NCI-H1105 treated with DMSO at 0.1 percent for 48 hours (cell line): Measurements from ENCODE around the gene GRIK2.
A peak's percentile ranks its signal among the peaks of the same experiment; 100 is the strongest.

Source experiments
- DNase-seq: peaks from one replicate; lab custom pipeline; 2025; lab: John Stamatoyannopoulos, UW

GRIK2 gene

DNA sequence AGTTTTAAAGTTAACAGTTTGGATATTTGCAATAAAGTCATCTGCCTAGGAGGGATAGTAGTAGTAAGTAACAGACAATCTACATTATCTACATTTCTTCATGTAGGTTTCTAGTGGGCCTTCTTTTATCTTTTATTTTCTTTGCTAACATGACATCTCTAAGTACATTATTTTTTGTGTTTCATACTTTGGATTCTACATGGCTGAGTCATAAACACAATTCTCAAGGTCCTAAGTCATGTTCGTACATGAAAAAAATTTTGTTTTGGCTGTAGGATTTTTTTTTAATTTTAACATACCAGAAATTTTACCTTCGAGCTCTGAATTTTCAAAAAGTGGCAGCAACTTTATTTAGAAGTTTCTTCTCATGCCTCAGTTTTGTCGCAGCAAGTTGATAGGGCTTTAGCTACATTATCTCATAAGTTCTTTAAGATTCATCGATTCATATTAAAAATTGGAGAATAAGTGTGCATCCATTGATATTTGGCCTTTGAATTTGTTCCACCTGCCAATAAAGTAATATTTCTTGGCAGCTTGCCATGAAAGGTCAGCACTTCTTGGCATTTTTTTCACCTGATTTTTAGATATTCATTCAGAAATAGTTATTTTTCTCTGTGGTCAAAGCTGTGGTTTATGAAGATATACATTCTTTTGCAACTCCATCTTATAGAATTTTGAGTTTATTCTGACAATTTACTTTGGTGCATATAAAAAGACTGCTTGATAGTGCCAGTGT is 146.2 kb downstream of the GRIK2 start:
- DNase-seq = no peak

DNA sequence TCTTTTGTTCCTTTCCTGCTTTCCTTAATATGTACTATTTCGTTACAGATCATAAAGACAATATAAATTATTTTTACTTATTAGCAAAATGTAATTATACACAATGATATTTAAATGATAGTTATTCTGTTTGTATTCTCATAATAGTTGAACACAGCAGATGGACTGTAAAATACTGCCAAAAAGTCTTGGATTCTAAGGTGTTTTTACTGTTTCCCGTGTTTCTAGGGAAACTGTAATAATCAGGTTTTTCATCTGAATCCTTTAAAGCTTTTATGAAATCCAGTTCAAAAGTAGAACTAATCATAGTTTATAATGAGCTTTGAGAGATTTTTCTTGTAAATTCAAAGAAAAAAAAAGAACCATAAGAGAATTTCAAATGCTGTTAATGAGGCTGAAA is 148.4 kb downstream of the GRIK2 start:
- no peak for DNase-seq

DNA sequence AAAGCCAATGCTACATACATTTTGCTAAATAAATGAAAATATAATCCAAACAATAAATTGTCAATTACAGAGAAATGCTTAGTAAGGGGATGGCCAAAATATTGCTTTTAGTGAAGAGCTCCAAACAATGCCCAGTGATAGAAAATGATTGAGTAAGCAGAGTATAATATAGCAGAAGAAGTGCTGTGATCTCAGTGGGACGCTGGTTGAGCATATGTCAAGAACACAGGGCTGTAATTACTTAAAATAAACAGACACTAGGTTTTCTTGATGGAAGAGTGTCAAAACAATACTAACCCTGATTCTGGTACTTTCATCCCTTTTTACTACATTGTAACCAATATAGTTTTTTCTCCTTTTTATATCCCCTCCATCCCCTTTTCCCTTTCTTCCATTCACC is 150.3 kb downstream of the GRIK2 start:
- no peak for DNase-seq

DNA sequence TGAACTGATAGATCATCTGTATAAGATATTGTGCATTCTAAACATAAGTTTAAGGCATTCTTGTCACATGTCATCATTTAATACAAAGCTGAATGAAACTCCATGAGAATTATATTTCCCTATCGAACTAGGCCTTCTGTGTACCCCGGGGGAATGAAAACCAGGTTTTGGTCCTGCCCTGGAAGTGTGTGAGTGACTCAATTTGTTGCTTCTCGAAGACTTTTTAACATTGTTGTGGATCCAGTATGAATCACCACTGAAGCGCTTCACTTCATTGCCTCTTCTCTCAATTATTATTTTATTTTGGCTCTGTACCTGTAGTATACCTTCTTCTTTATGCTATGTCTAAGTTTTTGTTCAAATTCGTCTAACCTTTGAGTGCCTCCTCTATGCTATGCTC is 150.8 kb downstream of the GRIK2 start:
- DNase-seq = no peak

DNA sequence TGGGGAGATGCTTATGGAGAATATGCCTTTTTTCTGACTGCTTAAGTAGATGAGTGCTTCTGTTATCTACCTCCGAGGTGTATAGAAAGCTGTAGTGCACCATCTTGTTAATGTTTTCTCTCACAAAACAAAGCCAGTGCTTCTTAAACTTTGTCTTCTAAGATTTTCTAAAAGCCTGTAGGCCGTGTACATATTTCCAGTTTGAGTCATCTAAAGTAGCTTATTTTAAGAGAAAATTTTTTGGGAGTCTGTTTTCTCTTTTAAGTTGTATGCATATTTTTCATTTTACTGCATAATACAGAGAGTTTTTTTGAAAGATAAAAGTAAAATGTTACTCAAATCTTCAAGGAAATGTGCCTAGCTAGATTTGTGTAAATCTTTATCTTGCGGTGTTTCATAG is 151.7 kb downstream of the GRIK2 start:
- no peak for DNase-seq

DNA sequence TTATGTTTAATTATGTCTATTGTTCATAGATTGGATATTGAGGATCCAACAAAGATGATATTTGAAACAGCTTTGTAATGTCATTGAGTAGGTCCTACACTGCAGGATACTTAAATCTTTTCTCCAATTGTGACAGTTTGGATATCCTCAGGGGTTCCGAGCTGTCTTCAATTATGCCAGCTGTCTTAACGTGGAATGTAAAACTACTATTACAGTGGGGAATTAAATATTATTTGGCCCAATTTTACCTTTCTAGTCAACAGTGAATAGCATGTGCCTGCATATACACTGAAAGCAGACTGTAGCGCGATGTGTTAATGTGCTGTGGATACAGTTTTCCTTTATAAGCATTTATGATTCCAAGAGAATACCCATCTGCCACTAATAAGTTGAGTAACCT is 156.9 kb downstream of the GRIK2 start:
- no peak for DNase-seq

DNA sequence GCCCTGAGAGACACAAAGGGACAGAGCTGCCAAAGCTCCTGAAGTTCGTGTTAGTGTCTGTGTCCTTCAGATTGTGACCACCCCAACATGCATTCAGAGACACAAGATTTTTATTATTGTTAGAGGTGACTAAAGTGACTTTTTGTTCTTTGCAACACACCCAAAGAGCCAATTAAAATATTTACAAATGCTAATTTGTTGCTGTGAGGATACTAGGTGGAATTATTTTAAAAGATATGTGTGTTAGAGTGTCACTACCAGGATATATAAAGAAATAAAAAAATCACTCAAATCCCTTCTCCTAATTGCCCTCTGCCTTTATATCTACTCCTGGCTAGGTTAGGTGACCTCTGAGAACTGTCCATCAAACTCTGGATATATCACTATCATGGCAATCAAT is 160.7 kb downstream of the GRIK2 start:
- DNase-seq = no peak

DNA sequence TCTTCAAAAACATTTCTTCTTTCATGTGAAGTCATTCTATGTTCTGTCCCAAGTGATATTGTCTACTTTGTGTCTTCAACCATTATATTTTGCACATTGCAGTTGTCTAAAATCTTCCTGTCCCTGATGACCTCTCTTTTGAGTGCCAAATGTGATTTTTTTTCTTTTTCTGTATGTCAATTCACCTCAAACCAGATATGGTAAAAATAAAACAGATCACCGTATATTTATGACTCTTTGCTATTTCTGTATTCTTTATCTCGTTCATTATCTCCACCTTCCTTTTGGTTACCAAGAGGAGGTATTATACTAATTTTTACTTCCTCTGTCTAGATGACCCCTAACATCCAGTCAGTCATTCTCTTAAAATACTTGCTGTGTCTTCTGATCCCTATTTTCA is 165.2 kb downstream of the GRIK2 start:
- DNase-seq = no peak

DNA sequence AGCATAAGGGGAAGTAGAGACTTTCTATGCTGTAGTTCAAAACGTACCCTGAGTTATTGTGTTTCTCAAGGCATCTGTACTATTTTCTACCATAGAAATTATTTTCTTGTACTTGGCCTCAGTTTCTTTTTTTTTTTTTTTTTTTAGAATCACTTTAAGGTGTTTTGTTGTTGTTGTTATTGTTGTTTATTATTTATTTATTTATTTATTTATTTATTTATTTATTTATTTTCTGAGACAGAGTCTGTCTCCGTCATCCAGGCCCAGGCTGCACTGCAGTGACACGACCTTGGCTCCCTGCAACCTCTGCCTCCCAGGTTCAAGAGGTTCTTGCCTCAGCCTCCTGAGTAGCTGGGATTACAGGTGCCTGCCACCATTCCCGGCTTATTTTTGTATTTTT is 179.1 kb downstream of the GRIK2 start:
- DNase-seq = no peak

DNA sequence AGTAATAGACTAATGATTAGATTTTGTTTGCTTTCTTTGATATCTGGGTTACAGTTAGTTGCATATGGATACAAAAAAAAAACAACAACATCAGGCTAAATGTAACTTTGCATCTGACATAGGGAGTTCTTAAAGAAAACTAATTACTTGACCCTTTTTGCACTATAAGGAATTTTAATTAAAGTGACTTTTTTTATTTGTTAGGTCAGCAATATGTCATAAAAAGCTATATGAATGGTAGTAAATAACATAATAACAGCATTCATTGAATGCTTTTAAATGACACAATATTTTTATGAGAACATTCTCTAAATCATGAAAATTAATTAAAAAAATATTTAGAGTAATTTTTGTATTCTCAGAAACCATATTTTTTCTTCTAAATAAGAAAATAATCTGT is 183.6 kb downstream of the GRIK2 start:
- DNase-seq = no peak

DNA sequence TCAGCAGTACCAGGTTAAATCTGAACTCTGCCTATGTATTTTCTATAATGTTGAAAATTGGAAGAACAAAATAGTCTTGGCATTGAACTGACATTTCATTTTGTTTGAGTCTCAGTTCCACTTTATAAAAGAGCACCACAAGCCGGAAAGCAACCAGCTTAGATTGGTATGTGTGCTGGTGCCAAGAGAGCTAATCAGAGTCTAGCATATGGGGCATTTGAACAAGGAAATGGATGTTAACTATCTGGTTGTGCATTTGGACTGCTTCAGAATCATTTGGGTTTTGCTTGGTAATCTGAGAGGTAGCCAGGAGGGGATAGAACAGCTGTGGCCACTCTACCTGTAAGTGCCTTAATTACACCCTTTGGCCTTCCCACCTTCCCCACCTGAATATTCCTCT is 184.8 kb downstream of the GRIK2 start:
- DNase-seq = peak; percentile 57

DNA sequence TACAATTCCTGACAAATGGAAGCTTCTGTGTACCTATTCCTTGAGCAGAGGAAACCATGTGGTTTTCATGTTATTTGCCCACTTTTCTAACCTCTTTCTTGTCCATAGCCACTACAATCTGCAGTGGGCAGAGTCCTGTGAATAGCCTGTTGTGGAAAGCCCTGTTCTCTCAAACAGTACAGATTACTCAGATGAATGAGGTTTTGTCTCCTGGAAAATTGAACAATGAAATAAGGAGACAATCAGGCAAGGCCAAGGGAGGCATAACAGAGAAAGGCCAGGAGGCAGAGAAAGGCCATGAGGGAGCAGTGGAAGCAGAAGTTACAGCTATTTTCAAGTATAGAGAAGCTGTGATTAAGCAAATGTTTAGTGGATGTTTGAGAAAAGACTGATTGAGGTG is 189.3 kb downstream of the GRIK2 start:
- DNase-seq = no peak

DNA sequence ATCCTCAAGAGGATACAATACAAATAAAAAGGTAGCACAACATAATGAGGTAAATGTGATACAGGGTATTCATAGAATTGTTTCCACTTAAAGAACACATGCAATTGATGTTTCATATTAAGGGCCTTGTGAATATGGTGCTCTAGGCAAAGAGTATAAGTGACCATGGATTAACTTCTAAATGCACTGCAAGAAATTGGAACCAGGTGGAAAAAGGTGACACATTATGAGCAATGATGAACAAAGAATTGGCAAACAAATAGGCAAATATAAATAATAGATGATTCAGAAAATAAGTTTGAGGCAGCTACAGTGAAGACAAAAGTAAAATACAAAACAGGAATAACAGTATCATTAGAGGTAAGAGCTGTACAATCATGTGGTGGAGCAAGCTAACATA is 192.0 kb downstream of the GRIK2 start:
- no peak for DNase-seq

DNA sequence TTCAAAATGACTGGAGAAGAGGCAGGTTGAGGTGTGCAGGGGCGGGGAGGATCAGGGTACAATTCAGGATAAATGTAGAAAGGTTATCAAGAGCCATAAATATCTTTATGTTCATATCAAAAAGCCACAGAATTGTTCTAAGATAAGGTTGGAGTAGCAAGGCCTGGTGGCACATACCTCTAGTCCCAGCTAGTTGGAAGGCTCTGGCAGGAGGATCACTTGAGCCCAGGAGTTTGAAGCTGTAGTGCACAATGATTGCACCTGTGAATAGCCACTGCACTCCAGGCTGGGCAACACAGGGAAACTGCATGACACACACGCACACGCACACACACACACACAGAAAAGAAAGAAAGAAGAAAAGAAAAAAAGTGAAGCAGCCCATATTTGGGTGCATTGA is 194.8 kb downstream of the GRIK2 start:
- DNase-seq = no peak

DNA sequence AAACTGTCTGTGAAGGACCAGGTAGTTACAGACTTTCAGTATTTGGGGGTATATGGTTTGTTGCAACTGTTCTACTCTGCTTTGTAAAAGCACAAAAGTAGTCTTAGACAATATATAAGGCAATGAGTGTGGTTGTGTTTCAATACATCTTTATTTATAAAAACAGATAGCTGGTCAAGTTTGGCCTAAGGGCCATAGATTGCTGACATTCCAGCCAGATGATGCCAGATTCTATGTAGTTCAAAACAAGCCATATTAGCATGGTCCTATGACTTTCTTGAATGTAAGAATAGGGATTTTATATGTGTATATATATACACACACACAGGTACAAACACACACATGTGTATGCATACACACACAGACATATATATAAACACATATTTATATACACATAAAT is 201.8 kb downstream of the GRIK2 start:
- no peak for DNase-seq

DNA sequence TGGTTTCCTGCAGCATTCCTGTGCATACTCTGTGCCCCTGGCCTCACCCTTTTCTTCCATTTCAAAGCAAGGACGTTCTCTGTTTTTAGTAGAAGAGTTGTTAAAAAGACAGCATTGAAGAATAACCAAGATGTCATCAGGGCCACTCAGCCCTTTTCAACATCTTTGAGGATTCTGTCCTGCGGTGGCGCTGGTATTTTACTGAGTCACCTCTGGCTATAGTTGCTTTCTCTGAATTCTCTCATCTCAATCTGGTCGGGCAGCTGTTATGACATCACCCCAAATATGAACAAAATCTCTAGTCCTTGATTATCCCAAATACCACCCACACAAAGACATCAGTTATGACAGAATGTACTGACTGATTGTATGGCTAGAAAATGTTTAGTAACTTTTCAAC is 204.2 kb downstream of the GRIK2 start:
- no peak for DNase-seq

DNA sequence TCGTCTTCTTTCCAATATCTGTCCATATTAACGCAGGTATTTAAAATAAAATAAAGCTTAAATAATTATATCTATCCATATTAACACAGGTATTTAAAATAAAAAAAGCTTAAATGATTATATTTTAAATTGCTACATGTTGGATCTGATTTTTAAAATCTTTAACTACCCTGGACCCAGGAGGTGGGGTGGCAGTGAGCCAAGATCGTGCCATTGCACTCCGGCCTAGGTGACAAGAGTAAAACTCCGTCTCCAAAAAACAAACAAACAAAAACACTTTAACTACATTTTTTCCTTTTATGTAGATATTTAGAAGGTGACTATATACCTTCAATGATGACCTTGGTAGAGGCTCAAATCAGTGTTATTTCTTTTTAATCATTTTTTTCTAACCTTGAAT is 211.9 kb downstream of the GRIK2 start:
- no peak for DNase-seq

DNA sequence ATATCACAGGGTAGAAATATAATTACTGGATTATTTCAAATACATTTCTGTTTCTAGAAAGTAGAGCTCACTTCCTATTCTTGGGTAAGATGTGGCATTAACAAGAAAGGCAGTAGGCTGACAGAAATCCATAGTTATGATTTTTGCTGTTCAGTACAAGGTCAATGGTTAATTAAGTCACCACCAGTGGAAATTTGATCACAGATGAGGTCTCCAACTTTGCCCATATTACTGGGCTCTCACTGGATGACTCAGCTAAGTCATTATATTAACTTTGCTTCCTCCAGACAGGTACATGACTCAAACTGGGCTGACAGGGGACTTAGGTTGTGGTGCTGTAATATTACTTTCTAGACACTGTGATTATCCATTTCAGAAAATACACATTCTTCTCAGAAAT is 212.4 kb downstream of the GRIK2 start:
- DNase-seq = no peak

DNA sequence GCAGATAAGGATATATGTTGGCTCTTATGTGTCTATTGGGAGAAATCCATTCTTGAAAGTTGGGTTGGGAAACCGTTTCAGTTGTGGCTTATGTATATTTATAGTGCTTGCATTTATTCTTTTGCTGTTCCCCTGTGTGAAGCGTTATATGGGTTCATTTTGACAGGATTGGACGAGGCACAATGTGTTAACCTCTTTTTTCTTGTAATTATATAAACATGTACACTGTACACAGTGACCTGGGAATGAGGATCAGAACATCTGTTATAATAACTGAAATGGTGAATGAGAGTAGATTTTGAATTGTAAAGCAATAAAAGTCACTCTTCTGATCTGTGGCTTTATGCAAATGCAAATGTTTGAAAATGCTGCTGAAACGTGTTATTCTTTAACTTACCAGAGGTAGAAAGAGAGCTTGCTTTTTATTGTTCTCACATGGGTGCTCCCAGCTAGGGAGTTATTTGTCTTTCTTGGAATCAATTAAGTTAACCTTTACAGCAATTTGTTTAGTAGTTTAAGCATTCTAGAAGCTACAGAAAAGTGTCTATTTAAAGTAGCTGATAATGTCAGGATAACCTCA is 213.7 kb downstream of the GRIK2 start:
- no peak for DNase-seq

DNA sequence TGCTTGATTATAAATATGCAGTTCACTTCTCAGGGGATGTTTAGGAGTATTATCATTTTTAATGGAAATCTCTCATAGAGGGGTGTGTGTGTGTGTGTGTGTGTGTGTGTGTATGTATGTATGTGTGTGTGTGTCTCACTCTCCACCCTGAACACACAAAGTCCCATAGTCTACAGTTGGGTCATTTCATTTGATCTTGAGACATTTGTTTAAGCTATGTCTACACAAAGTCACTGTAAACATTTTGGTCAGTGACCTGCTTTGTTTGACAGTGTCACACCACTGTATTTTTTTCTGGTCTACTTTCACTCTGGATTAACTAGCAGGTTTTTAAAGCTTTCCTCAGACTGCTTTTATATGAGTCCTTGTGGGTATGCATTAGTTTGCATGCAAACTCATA is 215.2 kb downstream of the GRIK2 start:
- no peak for DNase-seq

DNA sequence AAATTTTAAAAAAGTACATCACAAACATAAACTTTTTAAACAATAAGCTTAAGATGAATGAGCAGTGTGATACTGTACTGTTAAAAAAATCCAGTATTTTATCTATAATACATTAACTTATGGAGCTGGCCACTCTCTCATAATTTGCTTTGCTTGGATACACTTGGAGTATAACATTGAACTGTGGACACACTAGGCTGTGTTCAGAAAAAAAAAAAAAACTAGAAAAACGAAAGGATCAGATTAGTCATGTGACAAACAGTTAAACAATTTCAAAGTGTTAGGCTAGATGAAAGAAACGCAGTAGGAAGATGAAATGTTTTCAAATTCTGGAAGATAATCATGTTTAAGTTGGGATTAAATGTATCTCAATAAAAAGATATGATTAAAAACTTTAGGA is 220.0 kb downstream of the GRIK2 start:
- no peak for DNase-seq

DNA sequence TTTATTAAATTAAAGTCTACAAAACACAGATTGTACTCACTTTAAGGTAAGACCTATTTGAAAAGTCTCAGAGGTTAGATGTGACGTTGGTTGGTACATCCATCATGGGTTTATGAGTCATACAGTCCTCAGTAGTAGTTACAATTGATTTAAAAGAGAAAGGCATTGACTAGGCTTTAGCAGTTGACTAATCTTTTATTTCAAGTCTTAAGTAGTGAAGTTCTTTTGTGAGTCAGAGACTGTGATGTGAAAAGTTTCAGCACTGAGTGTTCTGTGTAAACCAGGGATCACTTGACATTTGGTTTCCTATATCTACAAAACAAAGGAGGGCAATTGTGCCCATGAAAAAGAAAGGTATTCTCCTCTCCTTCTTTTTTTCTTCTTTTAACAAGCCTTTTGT is 221.3 kb downstream of the GRIK2 start:
- no peak for DNase-seq

DNA sequence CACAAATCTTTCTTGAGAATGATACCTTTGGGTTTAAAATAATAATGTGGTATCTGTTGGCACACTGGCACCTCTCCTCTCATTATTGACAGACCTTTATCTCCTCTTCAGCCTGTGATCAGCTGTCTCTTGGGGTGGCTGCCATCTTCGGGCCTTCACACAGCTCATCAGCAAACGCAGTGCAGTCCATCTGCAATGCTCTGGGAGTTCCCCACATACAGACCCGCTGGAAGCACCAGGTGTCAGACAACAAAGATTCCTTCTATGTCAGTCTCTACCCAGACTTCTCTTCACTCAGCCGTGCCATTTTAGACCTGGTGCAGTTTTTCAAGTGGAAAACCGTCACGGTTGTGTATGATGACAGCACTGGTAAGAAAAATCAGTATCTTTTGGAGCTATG is 232.8 kb downstream of the GRIK2 start:
- peak; percentile 30 for DNase-seq

DNA sequence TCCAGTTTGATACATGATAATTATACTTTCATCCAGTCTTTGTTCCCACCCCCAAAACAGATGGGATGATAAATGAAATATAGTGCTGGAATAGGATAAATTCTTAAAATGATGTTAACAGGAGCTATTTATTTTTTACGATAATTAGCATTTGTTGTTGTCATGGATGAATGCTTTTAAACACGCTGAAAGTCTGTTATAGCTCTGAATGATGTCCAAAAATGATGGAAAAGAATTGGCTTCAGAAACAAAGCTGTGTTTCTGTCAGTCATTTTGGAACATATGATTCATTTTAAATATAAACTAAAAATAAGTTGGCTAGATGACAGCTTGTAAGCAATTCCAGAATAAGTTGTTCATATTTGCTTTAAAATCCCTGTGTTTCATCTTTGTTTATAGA is 237.4 kb downstream of the GRIK2 start:
- peak; percentile 55 for DNase-seq
